Duodenal mucosa (tissue), 2 donors: ENCODE data around the gene AUNIP.
"Not testable (repeated sequence)": the region's sequence is repeated elsewhere in the genome, so short reads cannot be mapped to it uniquely, and the experiment has no call there.

Experiments
- H3K27ac ChIP-seq: one replicate; pipeline ENCODE4 v1.7.0; 2013; ENCODE audit warnings: low read depth, low read length
- H3K27me3 ChIP-seq, 2 donors: one replicate each; pipeline ENCODE4 v1.7.0; 2013; ENCODE audit warnings: low read length in 2 of 2, control low read depth in 1 of 2; ENCODE audit not compliant: insufficient read depth in 2 of 2, control insufficient read depth in 1 of 2
- H3K36me3 ChIP-seq, 2 donors: one replicate each; pipeline ENCODE4 v1.7.0; 2013; ENCODE audit warnings: low read length in 2 of 2, control low read depth in 1 of 2; ENCODE audit not compliant: insufficient read depth in 2 of 2, control insufficient read depth in 1 of 2
- H3K4me1 ChIP-seq, 2 donors: one replicate each; pipeline ENCODE4 v1.7.0; 2013; ENCODE audit warnings: low read length in 2 of 2, control low read depth in 1 of 2; ENCODE audit not compliant: insufficient read depth in 2 of 2, control insufficient read depth in 1 of 2
- H3K4me3 ChIP-seq, 2 donors: one replicate each; pipeline ENCODE4 v1.7.0; 2013; ENCODE audit warnings: low read length in 2 of 2, low read depth in 1 of 2
- H3K9ac ChIP-seq, 2 donors: one replicate each; pipeline ENCODE4 v1.7.0; 2013; ENCODE audit warnings: low read length in 2 of 2, low read depth in 1 of 2
- H3K9me3 ChIP-seq, 2 donors: one replicate each; pipeline ENCODE4 v1.7.0; 2013; ENCODE audit warnings: low read length in 2 of 2, control low read depth in 1 of 2; ENCODE audit not compliant: control insufficient read depth in 1 of 2

Gene AUNIP

GRCh38 chr1:25848531-25848930 lies 10.7 kb downstream of the AUNIP start:
- H3K27ac ChIP-seq = no peak overlapping the region
- no peak overlapping the region for H3K4me3 ChIP-seq
- no peaks in the 10 kb centered on the region for H3K9me3 ChIP-seq
- no peaks in the 10 kb centered on the region for H3K4me1 ChIP-seq
- H3K9ac ChIP-seq = no peak overlapping the region
- no peaks in the 10 kb centered on the region for H3K27me3 ChIP-seq
- no peaks in the 10 kb centered on the region for H3K36me3 ChIP-seq

GRCh38 chr1:25847929-25848328 lies 11.3 kb downstream of the AUNIP start:
- Histone ChIP-seq H3K4me3 (no peak overlapping the region), H3K36me3 (no peaks in the 10 kb centered on the region), H3K9ac (no peak overlapping the region), H3K27me3 (no peaks in the 10 kb centered on the region), H3K4me1 (no peaks in the 10 kb centered on the region), H3K27ac (no peak overlapping the region), H3K9me3 (no peaks in the 10 kb centered on the region)

- Histone ChIP-seq H3K36me3 (no peaks in the 10 kb centered on the region), H3K4me1 (no peaks in the 10 kb centered on the region), H3K9me3 (no peaks in the 10 kb centered on the region), H3K9ac (no peak overlapping the region), H3K27ac (no peak overlapping the region), H3K27me3 (no peaks in the 10 kb centered on the region), H3K4me3 (no peak overlapping the region)
Measured at GRCh38 chr1:25845664-25846063, 13.6 kb downstream of the AUNIP start.

DNA sequence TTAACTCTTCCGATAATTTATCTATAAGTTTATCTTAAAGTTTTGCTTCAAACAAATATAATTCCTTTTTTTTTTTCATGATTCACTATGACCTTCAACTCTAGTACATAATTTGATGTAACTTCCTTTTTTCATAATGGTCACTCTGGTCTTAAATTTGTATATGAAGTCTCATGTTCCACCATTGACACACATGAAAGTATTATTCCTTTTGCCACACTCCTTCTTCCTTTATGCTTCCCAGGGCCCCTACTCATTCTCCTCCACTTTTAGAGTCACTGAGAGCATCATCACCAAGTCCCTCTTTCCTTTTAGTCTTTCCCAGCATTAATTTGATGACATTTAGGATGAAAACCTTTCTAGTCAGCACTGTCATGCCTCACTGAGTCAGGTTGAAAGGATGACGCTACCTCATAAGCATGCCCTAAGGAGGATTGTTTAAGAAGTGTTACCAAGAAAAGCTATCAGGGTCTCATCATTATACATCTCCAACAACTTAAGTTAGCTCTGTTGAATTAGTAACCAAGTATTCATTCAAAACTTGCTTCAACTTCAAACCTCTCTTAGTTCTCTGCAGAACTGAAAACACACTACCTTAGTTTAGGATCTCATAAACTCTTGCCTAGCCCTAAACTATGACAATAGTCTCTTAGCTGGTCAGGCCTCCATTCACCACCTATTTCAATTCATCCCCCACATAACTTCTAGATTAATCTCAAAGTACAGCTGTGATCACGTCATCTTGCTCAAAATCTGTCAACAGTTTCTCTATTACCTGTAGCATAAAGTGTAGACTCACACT lies 14.5 kb downstream of the AUNIP start:
- no peak overlapping the region for H3K9ac ChIP-seq
- no peak overlapping the region for H3K4me3 ChIP-seq
- H3K27ac ChIP-seq = no peak overlapping the region
- no peaks in the 10 kb centered on the region for H3K36me3 ChIP-seq
- no peaks in the 10 kb centered on the region for H3K9me3 ChIP-seq
- H3K4me1 ChIP-seq = no peaks in the 10 kb centered on the region
- no peaks in the 10 kb centered on the region for H3K27me3 ChIP-seq

GRCh38 chr1:25843483-25843882 lies 15.8 kb downstream of the AUNIP start:
- no peak overlapping the region for H3K4me3 ChIP-seq
- H3K9me3 ChIP-seq = no peaks in the 10 kb centered on the region
- no peak overlapping the region for H3K9ac ChIP-seq
- no peaks in the 10 kb centered on the region for H3K36me3 ChIP-seq
- no peaks in the 10 kb centered on the region for H3K4me1 ChIP-seq
- H3K27ac ChIP-seq = no peak overlapping the region
- no peaks in the 10 kb centered on the region for H3K27me3 ChIP-seq

DNA sequence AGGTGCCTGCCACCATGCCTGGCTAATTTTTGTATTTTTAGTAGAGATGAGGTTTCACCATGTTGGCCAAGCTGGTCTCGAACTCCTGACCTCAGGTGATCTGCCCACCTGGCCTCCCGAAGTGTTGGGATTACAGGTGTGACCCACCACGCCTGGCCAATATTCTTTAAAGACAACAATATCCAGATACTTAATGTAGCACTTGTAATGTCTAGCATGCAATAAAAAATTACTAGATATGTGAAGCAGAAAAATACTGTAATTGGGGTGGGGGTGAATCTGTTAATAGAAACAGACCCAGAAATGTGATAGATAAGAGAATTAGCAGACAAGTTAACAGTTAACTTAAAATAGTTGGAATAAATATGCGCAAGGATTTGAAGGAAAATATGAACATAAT lies 19.4 kb downstream of the AUNIP start:
- not testable (repeated sequence) for H3K27me3 ChIP-seq, H3K36me3 ChIP-seq, H3K9me3 ChIP-seq, H3K4me3 ChIP-seq, H3K27ac ChIP-seq, H3K9ac ChIP-seq, H3K4me1 ChIP-seq

DNA sequence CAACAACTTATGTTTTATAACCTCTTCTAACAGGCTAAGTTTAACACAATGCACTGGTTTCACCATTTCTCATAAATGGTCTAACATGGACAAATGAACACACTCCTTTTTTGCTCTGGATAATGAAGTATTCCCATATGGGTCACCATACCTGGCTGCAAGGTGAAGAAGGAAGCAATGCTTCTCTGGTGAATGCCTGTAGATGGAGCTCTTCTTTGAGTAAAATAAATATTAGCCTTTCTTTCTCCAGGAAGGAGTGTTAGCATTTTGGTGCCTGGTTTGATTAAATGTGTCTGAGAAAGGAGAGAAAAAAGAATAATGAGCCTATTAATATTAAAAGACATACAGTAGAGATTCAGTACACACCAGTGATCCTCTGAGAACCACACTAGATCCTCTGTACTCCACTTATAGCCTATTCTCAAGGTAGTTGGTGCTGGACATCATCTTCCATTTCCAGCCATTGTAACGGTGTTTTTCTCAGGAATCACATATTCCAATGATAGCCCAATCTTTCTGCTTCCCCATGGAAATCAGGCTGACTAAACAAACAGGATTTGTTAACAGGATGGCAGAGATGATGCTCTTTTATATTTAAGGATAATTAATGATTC lies 21.9 kb downstream of the AUNIP start:
- H3K9me3 ChIP-seq = no peaks in the 10 kb centered on the region
- H3K27ac ChIP-seq = no peak overlapping the region
- no peaks in the 10 kb centered on the region for H3K27me3 ChIP-seq
- H3K9ac ChIP-seq = no peak overlapping the region
- H3K4me1 ChIP-seq = peaks cover 3 to 14% of the 10 kb centered on the region in 2 donors
- peaks cover 0 to 11% of the 10 kb centered on the region in 2 donors for H3K36me3 ChIP-seq
- H3K4me3 ChIP-seq = no peak overlapping the region

GRCh38 chr1:25836695-25837094 lies 22.6 kb downstream of the AUNIP start:
- Histone ChIP-seq H3K27ac (no peak overlapping the region), H3K9me3 (no peaks in the 10 kb centered on the region), H3K9ac (no peak overlapping the region), H3K4me3 (no peak overlapping the region), H3K27me3 (no peaks in the 10 kb centered on the region), H3K36me3 (peaks cover 0 to 18% of the 10 kb centered on the region in 2 donors), H3K4me1 (peaks cover 10 to 20% of the 10 kb centered on the region in 2 donors)

DNA sequence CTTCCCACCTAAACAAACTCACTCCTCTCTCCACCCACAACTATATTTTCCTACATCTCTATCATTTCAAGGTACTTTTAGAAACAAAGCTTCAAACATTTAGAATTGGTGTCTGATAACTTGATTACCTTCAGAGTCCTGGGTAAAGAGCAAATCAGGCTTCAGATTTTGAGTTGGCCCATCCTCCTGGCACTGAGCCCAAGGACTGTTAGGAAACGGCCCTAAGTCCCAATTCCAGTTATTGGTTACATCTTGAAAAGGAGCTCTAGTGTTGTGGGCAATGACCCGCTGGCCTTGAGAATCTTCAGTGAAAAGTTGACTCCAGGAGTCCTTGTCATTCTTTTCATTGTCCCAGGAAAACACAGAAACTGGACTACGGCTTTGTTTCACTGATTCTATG lies 24.4 kb downstream of the AUNIP start:
- Histone ChIP-seq H3K9me3 (no peaks in the 10 kb centered on the region), H3K4me3 (no peak overlapping the region), H3K36me3 (peaks cover 11 to 35% of the 10 kb centered on the region in 2 donors)

DNA sequence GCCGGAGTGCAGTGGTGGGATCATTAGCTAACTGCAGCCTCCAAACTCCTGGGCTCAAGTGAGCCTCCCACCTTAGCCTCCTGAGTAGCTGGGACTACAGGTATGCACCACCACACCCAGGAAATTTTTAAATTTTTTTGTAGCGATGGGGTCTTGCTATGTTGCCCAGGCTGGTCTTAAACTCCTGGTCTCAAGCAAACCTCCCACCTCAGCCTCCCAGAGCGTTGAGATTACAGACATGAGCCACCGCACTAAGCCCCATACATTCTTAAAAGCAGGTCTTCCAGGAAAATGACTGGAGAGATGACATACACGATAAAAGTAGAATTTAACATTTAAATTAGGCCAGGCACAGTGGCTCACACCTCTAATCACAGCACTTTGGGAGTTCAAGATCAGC lies 26.1 kb downstream of the AUNIP start:
- Histone ChIP-seq H3K27me3 (no peaks in the 10 kb centered on the region), H3K9ac (no peak overlapping the region), H3K4me1 (peaks cover 24 to 28% of the 10 kb centered on the region in 2 donors), H3K9me3 (no peaks in the 10 kb centered on the region), H3K4me3 (no peak overlapping the region), H3K36me3 (peaks cover 20 to 52% of the 10 kb centered on the region in 2 donors), H3K27ac (no peak overlapping the region)

More for the DNA sequence above, 24.4 kb downstream of the AUNIP start:
- no peaks in the 10 kb centered on the region for H3K27me3 ChIP-seq
- H3K9ac ChIP-seq = no peak overlapping the region
- peaks cover 24 to 28% of the 10 kb centered on the region in 2 donors for H3K4me1 ChIP-seq
- no peak overlapping the region for H3K27ac ChIP-seq
